BJ (cell line): ENCODE data around the gene RUNX1. TPM values are rescaled to one million over a fixed set of nuclear protein-coding genes. Genes with fewer than 3 reads are reported as not detected.

ENCODE experiments used
- CTCF ChIA-PET: fragments of 350-600 bp; formaldehyde crosslinking; extraction: SDS; loops from one replicate; lab custom pipeline; 2021; ENCODE audit warnings: antibody characterized with exemption, inconsistent platforms; lab: Yijun Ruan, JAX
- POLR2A ChIA-PET: fragments of 300-600 bp; sonication (Branson Sonifier 250); formaldehyde crosslinking; extraction: SDS; loops from one replicate; lab custom pipeline; 2021; ENCODE audit warnings: antibody characterized with exemption; lab: Charles Lee
- DNase-seq: peaks from one replicate; pipeline ENCODE4 v3.0.0-alpha.2; 2011; ENCODE audit warnings: low read depth
- H3K27me3 ChIP-seq: 2 replicates; pipeline ENCODE4 v1.6.0; 2011; ENCODE audit warnings: low read length; ENCODE audit not compliant: control insufficient read depth, insufficient read depth
- H3K36me3 ChIP-seq: 2 replicates; pipeline ENCODE4 v1.5.1; 2011; ENCODE audit warnings: low read length; ENCODE audit not compliant: control insufficient read depth, insufficient read depth
- H3K4me3 ChIP-seq: 2 replicates; pipeline ENCODE4 v1.5.1; 2011; ENCODE audit warnings: low read depth, mild to moderate bottlenecking, control low read depth, low read length
- CTCF ChIP-seq: IDR thresholded peaks from 2 replicates; pipeline ENCODE4 v1.5.1; 2011; ENCODE audit warnings: low read depth, mild to moderate bottlenecking, control low read depth, inconsistent platforms, low read length, moderate library complexity; ENCODE audit not compliant: insufficient read depth
- polyA plus RNA-seq: library from polyadenylated mRNA; depleted of rRNA; stranded (reverse); fragments of >200 nt; gene quantifications from 2 replicates; pipeline ENCODE4 v1.2.3, GENCODE V29; 2011

The RUNX1 gene
- polyA plus RNA-seq, 1 experiment = 36.1 TPM

GRCh38 chr21:34946385-34946840 is 102.7 kb downstream of the RUNX1 start:
- Histone ChIP-seq H3K27me3 (no peaks in the 10 kb centered on the region), H3K36me3 (no peaks in the 10 kb centered on the region), H3K4me3 (no peak overlapping the region)
- CTCF ChIA-PET = interaction anchor here (0.7 to 2.0 kb wide), 5 partner anchors 10 to 22 kb away, joined by 3 to 6 read pairs (median 4); no protein-coding TSS in a partner anchor
- TF ChIP-seq CTCF = no peak
- POLR2A ChIA-PET = no interaction called here
- DNase-seq = no peak

- no peak for TF ChIP-seq CTCF
- no peak overlapping the region for H3K4me3 ChIP-seq
- POLR2A ChIA-PET = no interaction called here
- DNase-seq = no peak
- CTCF ChIA-PET = interaction anchor here (1.8 kb wide), 1 partner anchor 9 kb away, joined by 6 read pairs; no protein-coding TSS in a partner anchor
- H3K36me3 ChIP-seq = no peaks in the 10 kb centered on the region
- H3K27me3 ChIP-seq = no peaks in the 10 kb centered on the region
These were observed 103.8 kb downstream of the RUNX1 start for GRCh38 chr21:34945288-34945687.

- no peaks in the 10 kb centered on the region for H3K27me3 ChIP-seq
- POLR2A ChIA-PET = no interaction called here
- no peak for TF ChIP-seq CTCF
- DNase-seq = no peak
- H3K4me3 ChIP-seq = no peak overlapping the region
- CTCF ChIA-PET = no interaction called here
- no peaks in the 10 kb centered on the region for H3K36me3 ChIP-seq
These were observed 104.9 kb downstream of the RUNX1 start for GRCh38 chr21:34944015-34944755.

- POLR2A ChIA-PET = no interaction called here
- CTCF ChIA-PET = interaction anchor here (0.6 to 1.8 kb wide), 6 partner anchors 11 to 897 kb away, joined by 3 to 4 read pairs (median 3); no protein-coding TSS in a partner anchor
- Histone ChIP-seq H3K4me3 (no peak overlapping the region), H3K36me3 (no peaks in the 10 kb centered on the region), H3K27me3 (no peaks in the 10 kb centered on the region)
- TF ChIP-seq CTCF = no peak
- DNase-seq = no peak
These were observed 106.2 kb downstream of the RUNX1 start for GRCh38 chr21:34942911-34943310.

GRCh38 chr21:34941162-34941561 is 107.9 kb downstream of the RUNX1 start:
- ChIA-PET CTCF (interaction anchor here (0.5 kb wide), 1 partner anchor 14 kb away, joined by 3 read pairs; no protein-coding TSS in a partner anchor), POLR2A (no interaction called here)
- TF ChIP-seq CTCF = no peak
- no peak for DNase-seq
- Histone ChIP-seq H3K36me3 (no peaks in the 10 kb centered on the region), H3K4me3 (no peak overlapping the region), H3K27me3 (no peaks in the 10 kb centered on the region)
